Astrocyte of the cerebellum (primary cell): Measurements from ENCODE around the gene DNAJC22.
A peak's percentile ranks its signal among the peaks of the same experiment; 100 is the strongest.

Experiments used
- DNase-seq: peaks from one replicate; pipeline ENCODE4 v3.0.0-alpha.2; 2011; ENCODE audit warnings: low read depth
- H3K4me3 ChIP-seq: 2 replicates; pipeline ENCODE4 v1.5.1; 2011; ENCODE audit warnings: mild to moderate bottlenecking, low read depth, low read length, moderate library complexity
- CTCF ChIP-seq: IDR thresholded peaks from 2 replicates; pipeline ENCODE4 v1.5.1; 2012; ENCODE audit warnings: low read length, low read depth, moderate library complexity, mild to moderate bottlenecking; ENCODE audit errors: missing control alignments
- in situ Hi-C: cut with HindIII; loops from 2 replicates; pipeline ENCODE4 v1.10.0; 2017; ENCODE audit warnings: low sequenced_read_pairs

Gene DNAJC22

DNA sequence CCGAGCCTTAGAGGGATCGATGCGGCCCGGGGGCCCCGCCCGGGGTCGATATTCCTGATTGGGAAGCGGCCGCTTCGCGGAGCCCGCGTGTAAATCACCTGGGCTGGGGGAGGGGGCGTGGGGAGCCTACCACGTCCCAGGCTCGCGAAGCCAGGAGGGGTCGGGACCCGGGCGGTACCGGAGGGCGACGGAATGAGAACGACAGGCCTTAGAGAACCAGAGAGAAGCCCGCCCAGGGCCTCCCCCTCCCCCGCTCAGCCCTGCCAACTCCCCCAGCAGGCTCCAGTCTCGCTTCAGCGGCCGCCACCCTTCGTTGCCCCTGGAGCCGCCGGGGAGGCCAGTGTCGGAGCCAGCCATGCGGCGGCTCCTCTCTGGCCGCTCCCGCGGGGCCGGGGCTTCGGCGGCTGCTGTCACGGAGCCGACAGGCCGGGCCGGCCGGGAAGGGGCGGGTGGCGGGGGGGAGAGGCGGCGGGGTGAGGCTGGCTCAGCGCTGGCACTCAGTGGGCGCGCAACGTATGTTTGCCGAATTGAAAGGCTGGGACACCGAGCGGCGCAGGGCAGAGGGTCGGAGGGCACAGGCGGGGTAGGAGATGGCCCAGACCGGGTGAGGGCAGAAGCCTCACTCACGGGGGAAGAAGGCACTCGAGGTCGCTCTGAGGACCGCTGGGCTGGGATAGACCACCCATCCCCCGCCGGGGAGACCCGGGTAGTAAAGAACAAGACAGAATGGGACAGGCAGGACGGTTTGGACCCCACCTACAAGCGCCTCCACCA lies 1.4 kb upstream of the DNAJC22 start:
- H3K4me3 ChIP-seq: peak overlapping the region; percentile 29
- no peak for TF ChIP-seq CTCF
- in situ Hi-C loops: no loop called here
- DNase-seq: no peak

DNA sequence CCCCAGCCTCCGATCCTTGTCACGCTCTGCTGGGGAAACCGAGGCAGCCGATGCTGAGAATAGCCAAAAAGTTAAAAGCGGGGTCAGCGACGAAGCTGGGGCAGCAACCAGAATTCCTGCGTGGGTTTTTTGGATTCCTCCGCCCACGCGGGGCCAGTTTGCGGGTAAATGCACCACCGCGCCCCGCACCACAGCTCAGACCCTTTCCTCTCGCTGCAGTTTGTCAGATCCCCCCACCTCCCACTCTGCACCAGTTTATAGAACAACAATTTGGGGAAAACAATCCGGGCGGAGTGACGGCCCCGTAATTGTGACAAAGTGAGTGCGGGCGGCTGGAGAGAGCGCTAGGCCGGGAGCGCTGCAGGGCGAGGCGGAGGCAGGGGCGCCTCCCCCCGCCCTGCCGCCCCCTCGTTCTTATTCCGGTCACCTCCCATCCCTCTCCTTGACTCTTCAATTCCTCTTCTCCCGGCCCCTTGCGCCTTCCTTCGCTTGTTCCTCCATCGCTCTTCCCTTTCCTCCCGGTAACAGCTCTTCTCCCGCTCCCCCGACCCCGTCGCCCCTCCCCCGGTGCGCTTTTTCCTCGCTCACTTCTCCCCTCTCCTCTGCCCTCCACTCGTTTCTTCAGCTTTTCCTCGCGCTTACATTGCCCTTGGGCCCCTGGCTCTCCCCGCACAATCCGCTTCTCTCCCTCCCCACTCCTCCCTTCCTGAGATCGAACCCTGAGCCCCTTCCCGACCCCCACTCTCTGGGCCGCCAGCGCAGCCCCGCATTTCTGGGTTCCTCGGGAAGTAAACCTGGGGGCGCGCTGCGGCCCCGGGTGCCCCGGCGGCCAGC lies 646 bp upstream of the DNAJC22 start:
- in situ Hi-C loops: no loop called here
- no peak for DNase-seq
- H3K4me3 ChIP-seq: peak overlapping the region; percentile 29
- no peak for TF ChIP-seq CTCF

GRCh38 chr12:49347311-49348193 lies 864 bp downstream of the DNAJC22 start:
- TF ChIP-seq CTCF: peak; percentile 90
- H3K4me3 ChIP-seq: peak overlapping the region; percentile 43
- peak; percentile 53 for DNase-seq
- in situ Hi-C loops: no loop called here

DNA sequence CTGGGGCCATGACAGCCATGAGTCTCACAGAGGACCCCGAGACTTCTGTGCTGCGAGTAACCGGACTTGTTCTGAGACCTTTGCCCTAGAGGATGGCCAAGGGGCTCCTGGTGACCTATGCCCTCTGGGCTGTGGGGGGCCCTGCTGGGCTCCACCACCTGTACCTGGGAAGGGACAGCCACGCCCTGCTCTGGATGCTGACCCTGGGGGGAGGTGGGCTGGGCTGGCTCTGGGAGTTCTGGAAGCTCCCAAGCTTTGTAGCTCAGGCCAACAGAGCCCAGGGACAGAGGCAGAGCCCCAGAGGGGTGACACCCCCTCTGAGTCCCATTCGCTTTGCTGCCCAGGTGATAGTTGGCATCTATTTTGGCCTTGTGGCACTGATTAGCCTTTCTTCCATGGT lies 2.1 kb downstream of the DNAJC22 start:
- DNase-seq: no peak
- no peak overlapping the region for H3K4me3 ChIP-seq
- in situ Hi-C loops: no loop called here
- no peak for TF ChIP-seq CTCF

DNA sequence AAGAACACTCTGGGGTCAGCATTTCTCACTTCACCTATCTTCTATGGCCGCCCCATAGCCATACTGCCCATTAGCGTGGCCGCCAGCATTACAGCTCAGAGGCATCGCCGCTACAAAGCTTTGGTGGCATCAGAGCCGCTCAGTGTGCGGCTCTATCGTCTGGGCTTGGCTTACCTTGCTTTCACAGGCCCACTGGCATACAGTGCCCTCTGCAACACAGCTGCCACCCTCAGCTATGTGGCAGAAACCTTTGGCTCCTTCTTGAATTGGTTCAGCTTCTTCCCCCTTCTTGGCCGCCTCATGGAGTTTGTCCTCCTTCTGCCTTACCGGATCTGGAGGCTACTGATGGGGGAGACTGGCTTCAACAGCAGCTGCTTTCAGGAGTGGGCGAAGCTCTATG lies 2.6 kb downstream of the DNAJC22 start:
- in situ Hi-C loops: no loop called here
- no peak for TF ChIP-seq CTCF
- DNase-seq: no peak
- no peak overlapping the region for H3K4me3 ChIP-seq

DNA sequence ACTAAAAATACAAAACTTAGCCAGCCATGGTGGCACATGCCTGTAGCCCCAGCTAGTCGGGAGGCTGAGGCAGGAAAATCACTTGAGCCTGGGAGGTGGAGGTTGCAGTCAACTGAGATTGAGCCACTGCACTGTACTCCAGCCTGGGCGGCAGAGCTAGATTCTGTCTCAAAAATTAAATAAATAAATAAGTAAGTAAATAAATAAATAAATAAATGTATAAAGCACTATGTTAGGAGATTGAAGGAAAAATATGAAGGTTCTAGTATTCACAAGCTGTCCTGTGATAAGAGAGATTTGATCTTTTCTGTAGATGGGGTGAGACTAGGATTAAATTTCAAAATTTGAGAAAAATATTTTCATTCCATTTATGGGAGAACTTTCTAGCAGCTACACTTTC lies 5.7 kb downstream of the DNAJC22 start:
- DNase-seq: no peak
- in situ Hi-C loops: no loop called here
- H3K4me3 ChIP-seq: no peak overlapping the region
- TF ChIP-seq CTCF: no peak
